Panc1 (cell line): Measurements from ENCODE around the gene ACP4. TPM values are rescaled to one million over a fixed set of nuclear protein-coding genes. Genes with fewer than 3 reads are reported as not detected.
"Not testable (repeated sequence)": the region's sequence is repeated elsewhere in the genome, so short reads cannot be mapped to it uniquely, and the experiment has no call there.

ENCODE experiments used
- ATAC-seq: fragments of 200-7000 bp; cut with Tn5 transposase; 2 replicates; pipeline ENCODE4 v1.9.1; 2020; ENCODE audit warnings: mild to moderate bottlenecking, moderate library complexity
- BruUV-seq: library from RNA; stranded (reverse); fragments of 400-500 nt; replicated peaks from 2 replicates; lab custom pipeline; 2021; lab: Mats Ljungman, UMichigan
- CTCF ChIA-PET: fragments of 300-600 bp; sonication (Branson Sonifier 250); formaldehyde crosslinking; loops from one replicate; lab custom pipeline; 2022; ENCODE audit warnings: antibody characterized with exemption; lab: Charles Lee
- POLR2A ChIA-PET: fragments of 300-600 bp; sonication (Branson Sonifier 250); formaldehyde crosslinking; loops from one replicate; lab custom pipeline; 2022; ENCODE audit warnings: antibody characterized with exemption; lab: Charles Lee
- DNase-seq: peaks from one replicate; pipeline ENCODE4 v3.0.0-alpha.2; 2010; ENCODE audit warnings: low read depth, low spot score
- H3K27ac ChIP-seq: 2 replicates; pipeline ENCODE4 v1.5.1; 2011; ENCODE audit warnings: mild to moderate bottlenecking, low read length, inconsistent platforms
- H3K27me3 ChIP-seq: fragments of 200-500 bp; sonication (Bioruptor generic); 2 replicates; pipeline ENCODE4 v1.6.0; 2014; ENCODE audit warnings: low read length, inconsistent platforms; ENCODE audit not compliant: control insufficient read depth, insufficient read depth
- H3K36me3 ChIP-seq: fragments of 200-500 bp; sonication (Bioruptor generic); 2 replicates; pipeline ENCODE4 v1.5.1; 2014; ENCODE audit warnings: inconsistent platforms, mild to moderate bottlenecking, low read length, moderate library complexity; ENCODE audit not compliant: control insufficient read depth, insufficient read depth
- H3K4me1 ChIP-seq: 2 replicates; pipeline ENCODE4 v1.5.1; 2011; ENCODE audit warnings: inconsistent platforms, mild to moderate bottlenecking, low read length, moderate library complexity; ENCODE audit not compliant: control insufficient read depth, insufficient read depth
- H3K4me3 ChIP-seq, 2 experiments: 2 replicates each; pipeline ENCODE4 v1.5.1; 2011 to 2012; ENCODE audit warnings: low read depth in 2 of 2, low read length in 2 of 2, mild to moderate bottlenecking in 2 of 2, inconsistent platforms in 1 of 2, moderate library complexity in 1 of 2
- H3K9me3 ChIP-seq: fragments of 200-500 bp; sonication (Bioruptor generic); 2 replicates; pipeline ENCODE4 v1.5.1; 2014; ENCODE audit warnings: low read depth, mild to moderate bottlenecking, inconsistent platforms, low read length, moderate library complexity; ENCODE audit not compliant: control insufficient read depth, insufficient read depth
- CTCF ChIP-seq: fragments of 450-650 bp; IDR thresholded peaks from 2 replicates; pipeline ENCODE4 v1.5.1; 2017; ENCODE audit warnings: mild to moderate bottlenecking
- POLR2AphosphoS5 ChIP-seq: IDR thresholded peaks from 2 replicates; pipeline ENCODE4 v1.6.1; 2012; ENCODE audit warnings: mild to moderate bottlenecking, low read depth, low read length, moderate library complexity
- REST ChIP-seq, 2 experiments: IDR thresholded peaks; 2 replicates each; pipeline ENCODE4 v1.6.1; 2011 to 2012; ENCODE audit warnings: low read depth in 2 of 2, control low read depth in 1 of 2, low read length in 1 of 2, mild to moderate bottlenecking in 1 of 2, moderate library complexity in 1 of 2; ENCODE audit not compliant: insufficient read depth in 1 of 2
- SIN3A ChIP-seq: IDR thresholded peaks from 2 replicates; pipeline ENCODE4 v1.6.1; 2012; ENCODE audit warnings: low read depth, mild to moderate bottlenecking, low read length, moderate library complexity, borderline replicate concordance; ENCODE audit not compliant: insufficient read depth
- TCF7L2 ChIP-seq: IDR thresholded peaks from 2 replicates; pipeline ENCODE4 v1.6.1; 2011; ENCODE audit warnings: mild to moderate bottlenecking, low read depth, low read length, inconsistent platforms
- in situ Hi-C: cut with HindIII; loops from 2 replicates; pipeline ENCODE4 v1.10.0; 2016; ENCODE audit warnings: low sequenced_read_pairs, low pct_unique_long_range_greater_than_20kb
- intact Hi-C: fragments of 100-400 bp; cut with micrococcal nuclease; formaldehyde crosslinking; loops from one replicate; pipeline ENCODE4 v1.10.0; 2022; ENCODE audit not compliant: unreplicated experiment
- total RNA-seq: library from RNA; stranded (reverse); gene quantifications from one replicate; pipeline ENCODE4 v1.2.1, GENCODE V29; 2021; ENCODE audit not compliant: unreplicated experiment

ACP4 gene
- total RNA-seq, 1 experiment from 2014 or later, result not detected

GRCh38 chr19:50808856-50809255, 18.6 kb downstream of the ACP4 start:
- H3K27me3 ChIP-seq, result no peaks in the 10 kb centered on the region
- no peak for TF ChIP-seq CTCF
- TF ChIP-seq TCF7L2, result no peak
- ATAC-seq (no peak), DNase-seq (no peak)
- H3K36me3 ChIP-seq, result peaks cover 3% of the 10 kb centered on the region; the same call in 1 of the 2 replicates
- H3K9me3 ChIP-seq, result no peaks in the 10 kb centered on the region
- POLR2A ChIA-PET, result no interaction called here
- BruUV-seq, result no TSS peak
- in situ Hi-C loops, result no loop called here
- H3K27ac ChIP-seq, result no peak overlapping the region
- CTCF ChIA-PET, result no interaction called here
- no peak overlapping the region for H3K4me3 ChIP-seq
- no peaks in the 10 kb centered on the region for H3K4me1 ChIP-seq
- intact Hi-C loops, result no loop called here

DNA sequence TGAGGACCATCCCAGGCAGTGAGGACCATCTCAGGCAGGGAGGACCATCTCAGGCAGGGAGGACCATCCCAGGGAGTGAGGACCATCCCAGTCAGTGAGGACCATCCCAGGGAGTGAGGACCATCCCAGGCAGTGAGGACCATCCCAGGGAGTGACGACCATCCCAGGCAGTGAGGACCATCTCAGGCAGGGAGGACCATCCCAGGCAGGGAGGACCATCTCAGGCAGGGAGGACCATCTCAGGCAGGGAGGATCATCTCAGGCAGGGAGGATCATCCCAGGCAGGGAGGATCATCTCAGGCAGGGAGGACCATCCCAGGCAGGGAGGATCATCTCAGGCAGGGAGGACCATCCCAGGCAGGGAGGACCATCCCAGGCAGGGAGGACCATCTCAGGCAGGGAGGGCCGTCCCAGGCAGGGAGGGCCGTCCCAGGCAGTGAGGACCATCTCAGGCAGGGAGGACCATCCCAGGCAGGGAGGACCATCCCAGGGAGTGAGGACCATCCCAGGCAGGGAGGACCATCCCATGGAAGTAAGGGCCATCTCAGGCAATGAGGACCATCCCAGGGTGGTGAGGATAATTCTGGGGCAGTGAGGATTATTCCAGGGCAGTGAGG, 21.5 kb downstream of the ACP4 start:
- H3K36me3 ChIP-seq, in situ Hi-C loops, BruUV-seq, DNase-seq, POLR2A ChIA-PET, ATAC-seq, intact Hi-C loops, CTCF ChIA-PET, H3K27ac ChIP-seq, H3K4me3 ChIP-seq, H3K9me3 ChIP-seq, H3K4me1 ChIP-seq, H3K27me3 ChIP-seq: not testable (repeated sequence)

- TF ChIP-seq TCF7L2, result no peak
- TF ChIP-seq REST (IDR thresholded peaks at IDR 0.05; ENCODE audit: insufficient read depth in 1 of 2, low read depth in 2 of 2, low read length in 1 of 2), result no peak
- TF ChIP-seq POLR2AphosphoS5, result no peak
- TF ChIP-seq SIN3A, result no peak
- no peak for TF ChIP-seq CTCF
- no peak overlapping the region for H3K4me3 ChIP-seq
- DNase-seq (no peak), ATAC-seq (no peak)
- CTCF ChIA-PET, result no interaction called here
- H3K27me3 ChIP-seq, result no peaks in the 10 kb centered on the region
- POLR2A ChIA-PET, result no interaction called here
- in situ Hi-C loops (no loop called here), intact Hi-C loops (no loop called here)
- no peaks in the 10 kb centered on the region for H3K36me3 ChIP-seq
- no TSS peak for BruUV-seq
- no peaks in the 10 kb centered on the region for H3K9me3 ChIP-seq
- no peak overlapping the region for H3K27ac ChIP-seq
- no peaks in the 10 kb centered on the region for H3K4me1 ChIP-seq
These were observed 22.3 kb downstream of the ACP4 start for GRCh38 chr19:50812474-50812873.
